ENCODE data around the gene PNCK. TPM values are rescaled to one million over a fixed set of nuclear protein-coding genes. Genes with fewer than 3 reads are reported as not detected.

PNCK gene
- total RNA-seq, 4 donors from 2014 or later, result 0.83 TPM; not detected in 3

DNA sequence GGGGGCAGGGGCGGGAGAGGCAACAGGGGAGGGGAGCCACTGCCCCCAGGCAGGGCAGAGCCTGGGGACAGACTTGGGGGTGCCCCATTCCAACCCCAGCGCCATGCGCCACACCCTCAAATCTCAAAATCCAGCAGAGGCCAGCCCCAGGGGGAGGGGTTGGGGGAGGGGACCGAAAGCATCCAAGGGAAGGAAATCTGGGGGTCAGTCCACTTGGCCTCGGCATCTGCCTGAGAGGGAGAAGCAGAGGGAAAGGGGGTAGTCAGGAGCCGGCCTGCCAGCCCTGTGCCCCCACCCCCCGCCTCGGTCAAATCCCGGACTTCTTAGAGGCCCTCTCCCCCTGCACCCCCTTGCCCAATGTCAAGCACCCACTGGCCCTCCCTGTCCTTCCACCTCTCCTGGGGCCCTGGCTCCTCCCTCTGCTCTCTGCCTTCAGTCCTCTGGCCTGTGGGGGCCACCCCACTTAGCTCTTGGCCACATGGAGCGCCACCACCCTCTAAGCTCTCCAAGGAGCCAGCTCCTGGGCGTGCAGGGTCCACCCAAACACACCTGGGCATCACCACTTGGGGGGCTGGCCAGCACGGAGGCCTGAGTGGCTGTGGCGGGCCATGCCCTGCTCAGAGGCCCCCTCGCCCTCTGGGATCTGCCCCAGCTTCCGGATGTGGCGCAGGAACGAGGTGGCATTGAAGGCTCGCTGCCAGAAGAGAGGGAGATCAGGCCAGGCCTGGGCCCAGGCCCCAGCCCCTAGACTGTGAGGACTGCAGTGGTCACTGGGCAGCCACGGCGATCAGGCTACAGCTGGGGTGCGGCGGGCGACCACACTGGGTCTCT lies 3.5 kb downstream of the PNCK start:
- Histone ChIP-seq H3K4me3 (replicated peaks in 1 of 3) (no peak overlapping the region), H3K27me3 (no peaks in the 10 kb centered on the region), H3K9me3 (no peaks in the 10 kb centered on the region), H3K27ac (no peak overlapping the region), H3K36me3 (no peaks in the 10 kb centered on the region), H3K4me1 (no peaks in the 10 kb centered on the region)
- 49 to 67% methylated on average over 4 to 8 of the region's 23 CpGs for WGBS, 2 donors
- intact Hi-C loops (cut with DNase I), result loop anchor here (5.0 kb wide), 1 partner anchor 63 kb away; no protein-coding TSS in a partner anchor
- DNase-seq, result no peak
- TF ChIP-seq CTCF (IDR thresholded peaks at IDR 0.05), result no peak

GRCh38 chrX:153669174-153669890 lies 4.3 kb downstream of the PNCK start:
- no peak for DNase-seq
- intact Hi-C loops (cut with DNase I), result loop anchor here (5.0 kb wide), 1 partner anchor 62 kb away; no protein-coding TSS in a partner anchor
- no peak for TF ChIP-seq POLR2A (IDR thresholded peaks at IDR 0.05)
- peak; percentile 32 to 58 (median 41) for TF ChIP-seq CTCF (IDR thresholded peaks at IDR 0.05)
- no peaks in the 10 kb centered on the region for H3K36me3 ChIP-seq
- H3K27ac ChIP-seq, result no peak overlapping the region
- no peaks in the 10 kb centered on the region for H3K27me3 ChIP-seq
- no peaks in the 10 kb centered on the region for H3K9me3 ChIP-seq
- 71 to 97% methylated on average over 6 to 7 of the region's 17 CpGs for WGBS, 2 donors
- H3K4me1 ChIP-seq, result no peaks in the 10 kb centered on the region
- H3K4me3 ChIP-seq (replicated peaks in 1 of 3), result no peak overlapping the region

- WGBS, 2 donors, result 94% methylated on average over 6 of the region's 11 CpGs; no CpG with 5 or more reads in 1 of the 2 donors
- H3K27ac ChIP-seq, result no peak overlapping the region
- no peak for TF ChIP-seq POLR2A (IDR thresholded peaks at IDR 0.05)
- TF ChIP-seq CTCF (IDR thresholded peaks at IDR 0.05), result no peak
- no peaks in the 10 kb centered on the region for H3K4me1 ChIP-seq
- H3K36me3 ChIP-seq, result no peaks in the 10 kb centered on the region
- H3K4me3 ChIP-seq (replicated peaks in 1 of 3), result no peak overlapping the region
- H3K27me3 ChIP-seq, result no peaks in the 10 kb centered on the region
- intact Hi-C loops (cut with DNase I), result loop anchor here (5.0 kb wide), 1 partner anchor 61 kb away; no protein-coding TSS in a partner anchor
- DNase-seq, result no peak
- no peaks in the 10 kb centered on the region for H3K9me3 ChIP-seq
Observed at GRCh38 chrX:153668423-153669173, 5.0 kb downstream of the PNCK start.

DNA sequence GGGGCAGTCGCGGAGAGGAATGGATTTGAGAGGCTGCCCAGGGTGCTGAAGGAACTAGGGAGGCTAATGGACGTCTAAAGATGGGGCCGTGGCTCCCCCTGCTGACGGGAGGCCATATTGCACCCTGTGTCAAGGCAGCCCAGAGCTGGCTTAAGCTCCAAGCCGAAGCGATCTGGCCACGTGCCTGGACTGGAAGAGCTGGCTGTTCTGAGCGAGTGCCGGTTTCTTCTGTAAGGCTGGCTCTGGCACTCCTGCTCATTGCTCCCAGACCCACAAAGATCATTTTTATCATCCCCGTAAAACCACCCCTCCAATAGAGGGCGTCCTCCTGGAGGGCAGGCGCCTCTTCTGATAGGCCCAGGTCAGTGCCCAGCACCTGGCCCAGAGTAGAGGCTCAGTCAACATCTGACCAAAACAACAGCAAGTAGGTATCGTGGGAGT lies 5.6 kb downstream of the PNCK start:
- intact Hi-C loops (cut with DNase I), result loop anchor here (5.0 kb wide), 1 partner anchor 61 kb away; no protein-coding TSS in a partner anchor
- Histone ChIP-seq H3K36me3 (no peaks in the 10 kb centered on the region), H3K9me3 (no peaks in the 10 kb centered on the region), H3K4me1 (no peaks in the 10 kb centered on the region), H3K27me3 (no peaks in the 10 kb centered on the region), H3K4me3 (replicated peaks in 1 of 3) (no peak overlapping the region), H3K27ac (no peak overlapping the region)
- DNase-seq, result peak; percentile 88 to 89
- 7 to 70% methylated on average over 4 to 6 of the region's 14 CpGs for WGBS, 2 donors
- TF ChIP-seq CTCF (IDR thresholded peaks at IDR 0.05), result peak in 5 of 6 experiments; percentile 46 to 75 (median 59)
- TF ChIP-seq POLR2A (IDR thresholded peaks at IDR 0.05), result no peak
